Measurements from ENCODE around the gene VDAC1. TPM values are rescaled to one million over a fixed set of nuclear protein-coding genes. Genes with fewer than 3 reads are reported as not detected.

Gene VDAC1
- total RNA-seq, 1 donor from 2014 or later, result 224 TPM

GRCh38 chr5:133995883-133996563 lies 8.8 kb downstream of the VDAC1 start:
- Histone ChIP-seq H3K4me3 (no peak overlapping the region), H3K4me1 (peaks cover 21% of the 10 kb centered on the region), H3K9me3 (ENCODE audit: low read depth) (no peaks in the 10 kb centered on the region), H2AFZ (replicated peaks) (no peak overlapping the region), H3K9ac (peak overlapping the region; percentile 25), H4K20me1 (ENCODE audit: low read depth) (peaks cover 97% of the 10 kb centered on the region), H3K27me3 (no peaks in the 10 kb centered on the region), H3K4me2 (peak overlapping the region; percentile 24), H3K27ac (no peak overlapping the region), H3F3A (ENCODE audit: low read depth) (peaks cover 9% of the 10 kb centered on the region), H3K36me3 (no peaks in the 10 kb centered on the region), H3K79me2 (ENCODE audit: low read depth) (peaks cover 100% of the 10 kb centered on the region)
- Mint-ChIP-seq H3K4me3 (no peak overlapping the region), H3K27ac (no peak overlapping the region), H3K27me3 (ENCODE audit: insufficient read depth, low read depth) (peaks cover 4% of the 10 kb centered on the region), H3K4me1 (peaks cover 40% of the 10 kb centered on the region), H3K9me3 (no peaks in the 10 kb centered on the region), H3K36me3 (peaks cover 8% of the 10 kb centered on the region)
- no peak for DNase-seq (ENCODE audit: low spot score)
- TF ChIP-seq EZH2phosphoT487 (IDR thresholded peaks at IDR 0.05), result no peak
- TF ChIP-seq CTCF (IDR thresholded peaks at IDR 0.05), result no peak
- TF ChIP-seq EZH2 (IDR thresholded peaks at IDR 0.05), result no peak

GRCh38 chr5:133995341-133995740 lies 9.4 kb downstream of the VDAC1 start:
- no peaks in the 10 kb centered on the region for H3K36me3 ChIP-seq
- DNase-seq (ENCODE audit: low spot score), result no peak
- H3K27me3 ChIP-seq, result no peaks in the 10 kb centered on the region
- Mint-ChIP-seq H3K9me3 (no peaks in the 10 kb centered on the region), H3K27ac (no peak overlapping the region), H3K4me3 (peak overlapping the region; percentile 13), H3K4me1 (peaks cover 38% of the 10 kb centered on the region), H3K36me3 (peaks cover 11% of the 10 kb centered on the region), H3K27me3 (ENCODE audit: insufficient read depth, low read depth) (peaks cover 4% of the 10 kb centered on the region)
- H3K4me1 ChIP-seq, result peaks cover 21% of the 10 kb centered on the region
- no peak overlapping the region for H3K27ac ChIP-seq
- peak overlapping the region; percentile 25 for H3K9ac ChIP-seq
- TF ChIP-seq EZH2phosphoT487 (IDR thresholded peaks at IDR 0.05), result no peak
- TF ChIP-seq EZH2 (IDR thresholded peaks at IDR 0.05), result no peak
- TF ChIP-seq CTCF (IDR thresholded peaks at IDR 0.05), result no peak
- H3K79me2 ChIP-seq (ENCODE audit: low read depth), result peaks cover 94% of the 10 kb centered on the region
- H4K20me1 ChIP-seq (ENCODE audit: low read depth), result peaks cover 97% of the 10 kb centered on the region
- H3K9me3 ChIP-seq (ENCODE audit: low read depth), result no peaks in the 10 kb centered on the region
- peak overlapping the region; percentile 24 for H3K4me2 ChIP-seq
- H2AFZ ChIP-seq (replicated peaks), result no peak overlapping the region
- H3K4me3 ChIP-seq, result no peak overlapping the region
- peaks cover 9% of the 10 kb centered on the region for H3F3A ChIP-seq (ENCODE audit: low read depth)

GRCh38 chr5:133994990-133995333 lies 9.8 kb downstream of the VDAC1 start:
- H3K9me3 Mint-ChIP-seq, result no peaks in the 10 kb centered on the region
- peak overlapping the region; percentile 24 for H3K4me2 ChIP-seq
- peaks cover 90% of the 10 kb centered on the region for H3K79me2 ChIP-seq (ENCODE audit: low read depth)
- H3K27me3 ChIP-seq, result no peaks in the 10 kb centered on the region
- peak overlapping the region; percentile 6 for H3K27ac Mint-ChIP-seq
- peak overlapping the region; percentile 13 for H3K4me3 Mint-ChIP-seq
- no peak for TF ChIP-seq EZH2phosphoT487 (IDR thresholded peaks at IDR 0.05)
- no peak for TF ChIP-seq EZH2 (IDR thresholded peaks at IDR 0.05)
- no peak for TF ChIP-seq CTCF (IDR thresholded peaks at IDR 0.05)
- no peak overlapping the region for H3K4me3 ChIP-seq
- peaks cover 38% of the 10 kb centered on the region for H3K4me1 Mint-ChIP-seq
- H3K36me3 ChIP-seq, result no peaks in the 10 kb centered on the region
- no peak overlapping the region for H3K9ac ChIP-seq
- H3K27ac ChIP-seq, result no peak overlapping the region
- H3K9me3 ChIP-seq (ENCODE audit: low read depth), result no peaks in the 10 kb centered on the region
- peaks cover 4% of the 10 kb centered on the region for H3K27me3 Mint-ChIP-seq (ENCODE audit: insufficient read depth, low read depth)
- peaks cover 21% of the 10 kb centered on the region for H3K4me1 ChIP-seq
- DNase-seq (ENCODE audit: low spot score), result no peak
- H4K20me1 ChIP-seq (ENCODE audit: low read depth), result peaks cover 95% of the 10 kb centered on the region
- H3F3A ChIP-seq (ENCODE audit: low read depth), result peaks cover 9% of the 10 kb centered on the region
- no peak overlapping the region for H2AFZ ChIP-seq (replicated peaks)
- peaks cover 13% of the 10 kb centered on the region for H3K36me3 Mint-ChIP-seq
